HepG2 (cell line): ENCODE results near the gene ZDHHC14. TPM values are rescaled to one million over a fixed set of nuclear protein-coding genes. Genes with fewer than 3 reads are reported as not detected.

ENCODE experiments used
- BORCS8-MEF2B ChIP-seq: sonication (generic); formaldehyde crosslinking; IDR thresholded peaks from 2 replicates; pipeline ENCODE4 v1.8.0; 2022; ENCODE audit warnings: mild to moderate bottlenecking, missing genetic modification reagents
- CHD4 ChIP-seq: fragments of 200-600 bp; sonication (generic); IDR thresholded peaks from 2 replicates; pipeline ENCODE4 v1.7.0; 2017; ENCODE audit warnings: mild to moderate bottlenecking, low read length, borderline replicate concordance
- DRAP1 ChIP-seq: IDR thresholded peaks from 2 replicates; pipeline ENCODE4 v1.6.1; 2016; ENCODE audit warnings: missing genetic modification reagents, missing compliant biosample characterization
- EP300 ChIP-seq, 3 experiments: sonication (generic) in 1 of 3; formaldehyde crosslinking in 1 of 3; IDR thresholded peaks; 2 replicates each; pipeline versions ENCODE4 v1.5.1 to v1.6.1; 2011 to 2020; ENCODE audit warnings: low read depth in 2 of 3, low read length in 2 of 3, borderline replicate concordance in 1 of 3, improper control_type of control experiment in 1 of 3, mild to moderate bottlenecking in 1 of 3, missing genetic modification reagents in 1 of 3, moderate library complexity in 1 of 3
- FIP1L1 ChIP-seq: fragments of 200-400 bp; formaldehyde crosslinking; IDR thresholded peaks from 2 replicates; pipeline ENCODE4 v1.6.1; 2018; ENCODE audit warnings: low read depth, mild to moderate bottlenecking, low read length, moderate library complexity, borderline replicate concordance; ENCODE audit not compliant: insufficient read depth
- GABPA ChIP-seq, 2 experiments: IDR thresholded peaks; 2 replicates each; pipeline ENCODE4 v1.6.1; 2011 to 2016; ENCODE audit warnings: low read depth in 2 of 2, low read length in 1 of 2, missing biosample characterization in 1 of 2, missing genetic modification characterization in 1 of 2
- HNRNPL ChIP-seq: fragments of 200-400 bp; formaldehyde crosslinking; IDR thresholded peaks from 2 replicates; pipeline ENCODE4 v1.6.1; 2017; ENCODE audit warnings: mild to moderate bottlenecking, low read depth, low read length
- MAZ ChIP-seq, 2 experiments: sonication (generic) in 1 of 2; formaldehyde crosslinking in 1 of 2; IDR thresholded peaks; 2 replicates each; pipeline versions ENCODE4 v1.5.0 to v1.6.1; 2012 to 2020; ENCODE audit warnings: low read depth in 2 of 2, mild to moderate bottlenecking in 2 of 2, borderline replicate concordance in 1 of 2, improper control_type of control experiment in 1 of 2, low read length in 1 of 2, missing genetic modification reagents in 1 of 2, moderate library complexity in 1 of 2
- MBD4 ChIP-seq: IDR thresholded peaks from 2 replicates; pipeline ENCODE4 v1.6.1; 2012; ENCODE audit warnings: low read length, inconsistent platforms, borderline replicate concordance
- MTA3 ChIP-seq: sonication (generic); formaldehyde crosslinking; IDR thresholded peaks from 2 replicates; pipeline ENCODE4 v1.4.0; 2020; ENCODE audit warnings: missing genetic modification reagents
- MYC ChIP-seq: sonication (generic); formaldehyde crosslinking; IDR thresholded peaks from 2 replicates; pipeline ENCODE4 v1.9.0; 2021; ENCODE audit warnings: missing genetic modification reagents, borderline replicate concordance
- POLR2A ChIP-seq, 2 experiments: IDR thresholded peaks; 2 replicates each; pipeline ENCODE4 v1.6.1; 2011; ENCODE audit warnings: low read depth in 2 of 2, low read length in 2 of 2, mild to moderate bottlenecking in 1 of 2, moderate library complexity in 1 of 2; ENCODE audit not compliant: insufficient read depth in 1 of 2
- PRDM4 ChIP-seq: sonication (generic); formaldehyde crosslinking; IDR thresholded peaks from 2 replicates; pipeline ENCODE4 v1.9.0; 2021; ENCODE audit warnings: missing genetic modification reagents, borderline replicate concordance
- RFX1 ChIP-seq: fragments of 450-650 bp; IDR thresholded peaks from 2 replicates; pipeline ENCODE4 v1.6.1; 2017
- RFX3 ChIP-seq: IDR thresholded peaks from 2 replicates; pipeline ENCODE4 v1.6.1; 2016; ENCODE audit warnings: missing biosample characterization, missing genetic modification reagents
- TCF7L2 ChIP-seq: IDR thresholded peaks from 2 replicates; pipeline ENCODE4 v1.6.1; 2011; ENCODE audit warnings: mild to moderate bottlenecking, low read depth, low read length, moderate library complexity
- ZBTB7B ChIP-seq: sonication (generic); formaldehyde crosslinking; IDR thresholded peaks from 2 replicates; pipeline ENCODE4 v1.4.0; 2020; ENCODE audit warnings: missing genetic modification reagents
- ZNF3 ChIP-seq: IDR thresholded peaks from 2 replicates; pipeline ENCODE4 v1.7.0; 2017; ENCODE audit warnings: inconsistent platforms
- ZNF550 ChIP-seq: sonication (generic); formaldehyde crosslinking; IDR thresholded peaks from 2 replicates; pipeline ENCODE4 v1.4.0; 2020; ENCODE audit warnings: mild to moderate bottlenecking, missing genetic modification reagents, borderline replicate concordance
- ZNF563 ChIP-seq: sonication (generic); formaldehyde crosslinking; IDR thresholded peaks from 2 replicates; pipeline ENCODE4 v1.8.0; 2022; ENCODE audit warnings: mild to moderate bottlenecking, moderate library complexity, missing genetic modification reagents
- ZNF616 ChIP-seq: sonication (generic); formaldehyde crosslinking; IDR thresholded peaks from 2 replicates; pipeline ENCODE4 v1.5.0; 2020; ENCODE audit warnings: low read depth, mild to moderate bottlenecking, missing genetic modification reagents
- polyA plus RNA-seq, 8 experiments: library from polyadenylated mRNA; depleted of rRNA in 3 of 8; stranded (reverse) in 7 of 8; unstranded in 1 of 8; fragments of >200 nt; fragmentation: Illumina TruSeq in 4 of 8; extraction: Trizol in 4 of 8; gene quantifications; 2 replicates each; pipeline versions ENCODE4 v1.2.1 to v1.2.3, GENCODE V29; 2011 to 2016; ENCODE audit warnings: low read depth in 4 of 8, missing spikeins in 1 of 8, mixed read lengths in 1 of 8; ENCODE audit not compliant: insufficient read depth in 1 of 8
- total RNA-seq, 5 experiments: library from RNA; depleted of rRNA; stranded (reverse); fragments of >200 nt; fragmentation: Illumina TruSeq; extraction: Trizol; gene quantifications; 2 replicates each; pipeline ENCODE4 v1.2.3, GENCODE V29; 2016; ENCODE audit warnings: low read depth in 1 of 5
- TF ChIP-seq, protein P1 (sequence below): sonication (generic); formaldehyde crosslinking; conservative IDR thresholded peaks from 2 replicates; pipeline ENCODE4 v1.8.0; 2022; ENCODE audit warnings: mild to moderate bottlenecking, moderate library complexity, missing genetic modification reagents
- TF ChIP-seq, protein P2 (sequence below): sonication (generic); formaldehyde crosslinking; IDR thresholded peaks from 2 replicates; pipeline ENCODE4 v1.4.0; 2020; ENCODE audit warnings: missing genetic modification reagents; ENCODE audit errors: not compliant biosample characterization

The ZDHHC14 gene
- total and polyA plus RNA-seq, 2 of the 13 experiments (the other 11 are each of a cell fraction or from before 2014, with no cell fraction given) = 3.7 to 9.5 TPM

- TF ChIP-seq ZNF616 (peak; percentile 50), MTA3 (CRISPR knock-in tag) (no peak), HNRNPL (peak; percentile 86), MBD4 (no peak), RFX3 (no peak), ZBTB7B (CRISPR knock-in tag) (peak; percentile 99), TCF7L2 (no peak), FIP1L1 (no peak), DRAP1 (CRISPR knock-in tag) (peak; percentile 86; the same call in 1 of the 2 replicates), BORCS8-MEF2B (CRISPR knock-in tag) (peak; percentile 85), GABPA (IDR thresholded peaks at IDR 0.05; ENCODE audit: low read depth, low read length) (peak; percentile 33; the same call in 1 of the 2 replicates), GABPA (CRISPR knock-in tag; IDR thresholded peaks at IDR 0.05; ENCODE audit: low read depth) (no peak), POLR2A (IDR thresholded peaks at IDR 0.05; ENCODE audit: insufficient read depth in 1 of 2, low read depth in 2 of 2, low read length in 2 of 2) (peak; percentile 77 to 95), MYC (CRISPR knock-in tag) (peak; percentile 99), RFX1 (no peak), MAZ (IDR thresholded peaks at IDR 0.05; ENCODE audit: borderline replicate concordance, low read depth, low read length) (peak; percentile 92), MAZ (CRISPR knock-in tag; IDR thresholded peaks at IDR 0.05; ENCODE audit: low read depth) (peak; percentile 94), ZNF550 (CRISPR knock-in tag) (peak; percentile 79), CHD4 (peak; percentile 26), EP300 (IDR thresholded peaks at IDR 0.05; ENCODE audit: low read depth in 2 of 2, low read length in 2 of 2) (peak; percentile 18 to 94; a peak in 3 of 4 replicates), EP300 (CRISPR knock-in tag; IDR thresholded peaks at IDR 0.05; ENCODE audit: borderline replicate concordance) (peak; percentile 98), ZNF563 (CRISPR knock-in tag) (peak; percentile 96), PRDM4 (CRISPR knock-in tag) (0 out of 2 replicates have a peak, but pooled peaks have one; percentile 23), ZNF3 (peak; percentile 100)
- TF ChIP-seq, protein P1, sequence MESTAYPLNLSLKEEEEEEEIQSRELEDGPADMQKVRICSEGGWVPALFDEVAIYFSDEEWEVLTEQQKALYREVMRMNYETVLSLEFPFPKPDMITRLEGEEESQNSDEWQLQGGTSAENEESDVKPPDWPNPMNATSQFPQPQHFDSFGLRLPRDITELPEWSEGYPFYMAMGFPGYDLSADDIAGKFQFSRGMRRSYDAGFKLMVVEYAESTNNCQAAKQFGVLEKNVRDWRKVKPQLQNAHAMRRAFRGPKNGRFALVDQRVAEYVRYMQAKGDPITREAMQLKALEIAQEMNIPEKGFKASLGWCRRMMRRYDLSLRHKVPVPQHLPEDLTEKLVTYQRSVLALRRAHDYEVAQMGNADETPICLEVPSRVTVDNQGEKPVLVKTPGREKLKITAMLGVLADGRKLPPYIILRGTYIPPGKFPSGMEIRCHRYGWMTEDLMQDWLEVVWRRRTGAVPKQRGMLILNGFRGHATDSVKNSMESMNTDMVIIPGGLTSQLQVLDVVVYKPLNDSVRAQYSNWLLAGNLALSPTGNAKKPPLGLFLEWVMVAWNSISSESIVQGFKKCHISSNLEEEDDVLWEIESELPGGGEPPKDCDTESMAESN = peak; percentile 93
- TF ChIP-seq, protein P2, sequence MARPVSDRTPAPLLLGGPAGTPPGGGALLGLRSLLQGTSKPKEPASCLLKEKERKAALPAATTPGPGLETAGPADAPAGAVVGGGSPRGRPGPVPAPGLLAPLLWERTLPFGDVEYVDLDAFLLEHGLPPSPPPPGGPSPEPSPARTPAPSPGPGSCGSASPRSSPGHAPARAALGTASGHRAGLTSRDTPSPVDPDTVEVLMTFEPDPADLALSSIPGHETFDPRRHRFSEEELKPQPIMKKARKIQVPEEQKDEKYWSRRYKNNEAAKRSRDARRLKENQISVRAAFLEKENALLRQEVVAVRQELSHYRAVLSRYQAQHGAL = no peak
Measured at GRCh38 chr6:157531169-157531985, 150.4 kb downstream of the ZDHHC14 start (continued).
